GM12891 (cell line): ENCODE data around the gene TBP.

Experiments
- POLR2A ChIP-seq: IDR thresholded peaks from 2 replicates; pipeline ENCODE4 v1.6.1; 2011; ENCODE audit warnings: low read depth, low read length, control low read depth
- TAF1 ChIP-seq: IDR thresholded peaks from 2 replicates; pipeline ENCODE4 v1.6.1; 2011; ENCODE audit warnings: low read depth, low read length, control low read depth

DNA sequence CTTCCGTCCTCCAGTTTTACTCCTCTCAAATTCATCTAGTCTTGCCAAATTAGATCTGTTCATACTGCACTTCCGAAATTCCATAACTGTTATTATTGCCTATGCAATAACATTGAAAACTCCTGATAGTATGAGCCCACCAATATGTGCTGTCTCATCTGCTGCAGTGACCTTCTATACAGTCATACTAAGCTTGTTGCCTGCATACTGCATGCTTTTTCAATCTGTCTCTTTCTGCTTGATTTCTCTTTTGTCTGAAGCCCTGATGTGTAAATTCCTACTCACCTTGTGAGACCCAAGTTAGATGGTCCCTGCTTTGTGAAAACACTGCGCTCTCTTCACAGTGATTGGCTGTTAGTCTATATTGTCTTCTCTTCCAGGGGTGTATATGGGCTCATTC, 1.1 kb downstream of the TBP start:
- no peak for TF ChIP-seq POLR2A
- TF ChIP-seq TAF1: no peak
